Measurements from ENCODE around the gene PDZD2.
"Not testable (repeated sequence)": the region's sequence is repeated elsewhere in the genome, so short reads cannot be mapped to it uniquely, and the experiment has no call there.

The PDZD2 gene

GRCh38 chr5:31986101-31986500 lies 347.2 kb downstream of the PDZD2 start:
- DNase-seq = no peak

- no peak for DNase-seq
Observed at GRCh38 chr5:31987985-31988710, 349.2 kb downstream of the PDZD2 start.

GRCh38 chr5:31990081-31990650 lies 351.2 kb downstream of the PDZD2 start:
- no peak for DNase-seq

GRCh38 chr5:31990701-31991110 lies 351.8 kb downstream of the PDZD2 start:
- no peak for DNase-seq

GRCh38 chr5:31992377-31992776 lies 353.4 kb downstream of the PDZD2 start:
- DNase-seq = no peak

GRCh38 chr5:31993165-31993961 lies 354.4 kb downstream of the PDZD2 start:
- DNase-seq = no peak

GRCh38 chr5:31995006-31995405 lies 356.1 kb downstream of the PDZD2 start:
- no peak for DNase-seq

- DNase-seq = no peak
Observed at GRCh38 chr5:31995714-31996113, 356.8 kb downstream of the PDZD2 start.

GRCh38 chr5:31996909-31997308 lies 358.0 kb downstream of the PDZD2 start:
- no peak for DNase-seq

- no peak for DNase-seq
Observed at GRCh38 chr5:31999470-31999869, 360.5 kb downstream of the PDZD2 start.

GRCh38 chr5:32000731-32001130 lies 361.8 kb downstream of the PDZD2 start:
- no peak for DNase-seq

- no peak for DNase-seq
Observed at GRCh38 chr5:32001284-32001683, 362.4 kb downstream of the PDZD2 start.

GRCh38 chr5:32001707-32002106 lies 362.8 kb downstream of the PDZD2 start:
- DNase-seq = no peak

- DNase-seq = no peak
Observed at GRCh38 chr5:32002755-32003154, 363.8 kb downstream of the PDZD2 start.

- no peak for DNase-seq
Observed at GRCh38 chr5:32003981-32004380, 365.1 kb downstream of the PDZD2 start.

GRCh38 chr5:32004404-32004803 lies 365.5 kb downstream of the PDZD2 start:
- DNase-seq = no peak

GRCh38 chr5:32008746-32009145 lies 369.8 kb downstream of the PDZD2 start:
- no peak for DNase-seq

GRCh38 chr5:32013658-32014057 lies 374.7 kb downstream of the PDZD2 start:
- no peak for DNase-seq

- DNase-seq = no peak
Observed at GRCh38 chr5:32014096-32014745, 375.3 kb downstream of the PDZD2 start.

GRCh38 chr5:32015262-32015661 lies 376.3 kb downstream of the PDZD2 start:
- not testable (repeated sequence) for DNase-seq

- no peak for DNase-seq
Observed at GRCh38 chr5:32017692-32018367, 378.9 kb downstream of the PDZD2 start.

- no peak for DNase-seq
Observed at GRCh38 chr5:32018476-32019436, 379.8 kb downstream of the PDZD2 start.
